ENCODE measurements around the gene TMX2. TPM values are rescaled to one million over a fixed set of nuclear protein-coding genes. Genes with fewer than 3 reads are reported as not detected.

TMX2 gene
- total RNA-seq, 2 donors from 2014 or later = 58.5 to 74.2 TPM

- no peaks in the 10 kb centered on the region for H3K9me3 ChIP-seq
- no peaks in the 10 kb centered on the region for H3K36me3 ChIP-seq
- peak overlapping the region in 1 of 2 donors; percentile 0 for H3K4me3 ChIP-seq
- peaks cover 0 to 99% of the 10 kb centered on the region in 2 donors for H3K4me1 ChIP-seq
- TF ChIP-seq, protein P1, sequence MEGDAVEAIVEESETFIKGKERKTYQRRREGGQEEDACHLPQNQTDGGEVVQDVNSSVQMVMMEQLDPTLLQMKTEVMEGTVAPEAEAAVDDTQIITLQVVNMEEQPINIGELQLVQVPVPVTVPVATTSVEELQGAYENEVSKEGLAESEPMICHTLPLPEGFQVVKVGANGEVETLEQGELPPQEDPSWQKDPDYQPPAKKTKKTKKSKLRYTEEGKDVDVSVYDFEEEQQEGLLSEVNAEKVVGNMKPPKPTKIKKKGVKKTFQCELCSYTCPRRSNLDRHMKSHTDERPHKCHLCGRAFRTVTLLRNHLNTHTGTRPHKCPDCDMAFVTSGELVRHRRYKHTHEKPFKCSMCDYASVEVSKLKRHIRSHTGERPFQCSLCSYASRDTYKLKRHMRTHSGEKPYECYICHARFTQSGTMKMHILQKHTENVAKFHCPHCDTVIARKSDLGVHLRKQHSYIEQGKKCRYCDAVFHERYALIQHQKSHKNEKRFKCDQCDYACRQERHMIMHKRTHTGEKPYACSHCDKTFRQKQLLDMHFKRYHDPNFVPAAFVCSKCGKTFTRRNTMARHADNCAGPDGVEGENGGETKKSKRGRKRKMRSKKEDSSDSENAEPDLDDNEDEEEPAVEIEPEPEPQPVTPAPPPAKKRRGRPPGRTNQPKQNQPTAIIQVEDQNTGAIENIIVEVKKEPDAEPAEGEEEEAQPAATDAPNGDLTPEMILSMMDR (IDR thresholded peaks at IDR 0.05) = no peak
- no peaks in the 10 kb centered on the region for H3K27me3 ChIP-seq
- peak overlapping the region; percentile 79 to 90 for H3K27ac ChIP-seq
- no peak for DNase-seq (ENCODE audit: low spot score)
Observed at GRCh38 chr11:57775491-57775890, 63.1 kb downstream of the TMX2 start.

DNA sequence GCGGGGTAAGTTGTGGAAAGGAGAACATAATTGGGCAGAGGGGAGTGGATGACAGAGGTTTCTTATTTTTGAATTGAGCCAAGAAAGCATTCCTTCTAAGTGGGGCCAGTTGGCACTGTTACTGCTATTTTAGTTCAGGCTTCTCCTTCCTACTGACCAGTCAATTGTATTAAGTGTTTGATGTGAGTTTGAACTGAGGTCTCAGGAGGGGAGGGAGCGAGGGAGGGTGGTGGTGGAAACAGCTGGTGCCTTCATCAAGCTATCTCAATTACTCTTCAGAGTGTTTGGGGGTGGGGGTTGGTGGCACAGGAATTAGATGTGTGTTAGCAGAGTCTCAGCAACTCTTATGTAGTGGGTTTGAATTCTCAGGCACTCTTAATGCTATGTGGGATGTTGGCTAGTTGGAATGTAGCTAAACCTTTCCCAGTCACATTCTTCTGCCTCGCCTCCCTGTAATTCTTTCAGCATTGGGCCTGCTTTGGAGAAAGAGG lies 63.7 kb downstream of the TMX2 start:
- H3K9me3 ChIP-seq = no peaks in the 10 kb centered on the region
- H3K4me1 ChIP-seq = peaks cover 0 to 99% of the 10 kb centered on the region in 2 donors
- TF ChIP-seq, protein P1 (IDR thresholded peaks at IDR 0.05) = no peak
- H3K4me3 ChIP-seq = peak overlapping the region in 1 of 2 donors; percentile 0
- no peak for DNase-seq (ENCODE audit: low spot score)
- peak overlapping the region; percentile 79 to 90 for H3K27ac ChIP-seq
- H3K27me3 ChIP-seq = no peaks in the 10 kb centered on the region
- no peaks in the 10 kb centered on the region for H3K36me3 ChIP-seq

DNA sequence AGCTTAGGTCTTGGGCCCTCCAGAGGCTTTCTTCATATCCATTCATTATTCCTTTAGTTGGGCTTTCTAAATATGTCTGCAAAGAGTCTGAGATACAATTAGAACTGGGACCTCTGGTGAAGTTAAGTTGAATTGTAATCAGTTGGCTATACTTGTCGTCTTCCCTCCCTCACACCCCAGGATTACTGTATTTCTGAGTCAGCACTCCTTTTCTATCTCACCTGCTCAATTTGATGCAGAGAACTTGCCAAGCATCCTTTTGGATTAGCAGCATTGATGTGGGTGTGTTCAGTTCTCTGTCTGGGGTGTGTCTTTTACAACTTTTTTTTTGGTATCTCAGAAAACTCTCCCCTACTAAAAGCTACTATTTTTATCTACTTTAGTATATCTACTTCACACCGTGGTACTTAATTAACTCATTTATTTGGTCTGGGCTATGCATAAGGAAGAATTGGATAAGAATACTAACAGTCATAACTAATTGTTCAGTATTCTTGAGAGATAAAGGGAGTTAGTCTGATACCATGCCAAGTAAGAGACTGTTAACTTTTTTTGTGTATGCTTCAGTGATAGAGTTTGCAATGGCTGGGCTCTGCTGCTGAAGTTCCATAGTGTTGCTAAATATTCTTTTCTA lies 64.3 kb downstream of the TMX2 start:
- TF ChIP-seq, protein P1 (IDR thresholded peaks at IDR 0.05) = no peak
- DNase-seq (ENCODE audit: low spot score) = no peak
- Histone ChIP-seq H3K9me3 (no peaks in the 10 kb centered on the region), H3K36me3 (no peaks in the 10 kb centered on the region), H3K27me3 (no peaks in the 10 kb centered on the region), H3K4me3 (peak overlapping the region in 1 of 2 donors; percentile 0), H3K27ac (peak overlapping the region; percentile 79 to 90), H3K4me1 (peaks cover 0 to 100% of the 10 kb centered on the region in 2 donors)

DNA sequence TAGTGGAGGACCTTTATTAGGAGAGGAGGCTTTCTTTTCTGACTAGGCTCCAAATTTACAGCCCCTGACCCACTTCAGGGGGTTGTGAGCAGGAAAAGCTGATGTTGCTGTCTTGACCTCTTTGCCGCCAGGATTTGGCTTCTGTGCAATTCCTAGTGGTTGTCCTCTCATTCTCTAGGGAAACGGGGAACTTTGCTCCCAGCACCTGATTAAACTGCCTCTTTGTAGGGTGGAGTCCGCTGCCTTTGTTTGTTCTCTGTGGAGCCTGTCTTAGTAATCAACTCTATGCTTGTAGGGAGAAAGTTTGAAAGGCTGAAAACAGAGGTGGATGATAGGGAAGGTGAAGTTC lies 65.5 kb downstream of the TMX2 start:
- Histone ChIP-seq H3K4me3 (peak overlapping the region in 1 of 2 donors; percentile 28), H3K27me3 (no peaks in the 10 kb centered on the region), H3K36me3 (no peaks in the 10 kb centered on the region), H3K9me3 (no peaks in the 10 kb centered on the region), H3K27ac (peak overlapping the region; percentile 79 to 90), H3K4me1 (peaks cover 0 to 100% of the 10 kb centered on the region in 2 donors)
- DNase-seq (ENCODE audit: low spot score) = no peak
- TF ChIP-seq, protein P1 (IDR thresholded peaks at IDR 0.05) = no peak

DNA sequence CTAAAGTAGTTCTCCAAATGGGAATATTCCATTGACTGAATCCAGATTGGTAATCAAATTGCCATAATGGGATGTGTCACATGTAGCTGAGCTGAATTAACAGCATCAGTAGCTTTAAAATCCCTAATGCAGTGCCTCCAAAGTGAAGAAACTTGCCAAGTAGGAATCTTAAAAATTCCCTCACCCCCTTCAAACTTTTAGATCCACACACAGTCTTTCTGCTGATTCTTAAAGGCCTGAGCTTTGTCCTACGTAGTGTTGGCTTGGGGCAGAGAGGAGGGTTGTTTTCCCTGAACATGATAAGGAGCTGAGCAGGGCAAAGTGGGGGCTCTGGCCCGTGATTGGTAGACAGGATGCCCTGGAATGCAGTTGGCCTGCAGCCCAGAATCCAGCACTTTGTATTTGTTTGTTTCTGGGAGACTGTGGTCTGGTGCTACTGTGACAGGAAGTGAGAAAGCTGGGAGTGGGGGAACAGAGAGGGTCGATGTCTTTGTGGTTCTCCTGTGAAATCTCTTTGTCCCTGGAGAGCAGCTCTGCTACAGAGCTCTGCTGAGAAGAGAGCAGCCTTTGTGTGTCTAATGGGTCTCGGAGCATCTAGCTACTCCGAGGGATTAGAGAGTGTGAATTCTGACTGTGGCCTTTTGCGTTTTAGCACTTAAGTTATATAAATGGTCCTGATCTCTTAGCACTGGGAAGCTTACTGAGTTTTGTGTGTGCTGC lies 66.1 kb downstream of the TMX2 start:
- peak overlapping the region in 1 of 2 donors; percentile 28 for H3K4me3 ChIP-seq
- H3K9me3 ChIP-seq = no peaks in the 10 kb centered on the region
- peaks cover 0 to 100% of the 10 kb centered on the region in 2 donors for H3K4me1 ChIP-seq
- DNase-seq (ENCODE audit: low spot score) = peak; percentile 97
- TF ChIP-seq, protein P1 (IDR thresholded peaks at IDR 0.05) = no peak
- no peaks in the 10 kb centered on the region for H3K36me3 ChIP-seq
- peak overlapping the region; percentile 79 to 90 for H3K27ac ChIP-seq
- no peaks in the 10 kb centered on the region for H3K27me3 ChIP-seq
